CD14-positive monocyte (primary cell): ENCODE measurements around the gene PKDCC. TPM values are rescaled to one million over a fixed set of nuclear protein-coding genes. Genes with fewer than 3 reads are reported as not detected.
A peak's percentile ranks its signal among the peaks of the same experiment; 100 is the strongest.
"Not testable (repeated sequence)": the region's sequence is repeated elsewhere in the genome, so short reads cannot be mapped to it uniquely, and the experiment has no call there.

Experiments
- DNase-seq, 3 donors: peaks; one replicate each; pipeline ENCODE4 v3.0.0-alpha.2; 2011 to 2022
- H2AFZ ChIP-seq: 2 replicates; pipeline ENCODE4 v1.6.0; 2012; ENCODE audit warnings: mild to moderate bottlenecking, low read depth, low read length, inconsistent platforms; ENCODE audit not compliant: insufficient read depth, poor library complexity, severe bottlenecking
- H3K27ac ChIP-seq, 2 donors: 1 replicate in 1 of 2; 2 replicates in 1 of 2; pipeline ENCODE4 v1.5.1; 2012 to 2013; ENCODE audit warnings: low read length in 2 of 2, control low read depth in 1 of 2, inconsistent platforms in 1 of 2, low read depth in 1 of 2, mild to moderate bottlenecking in 1 of 2
- H3K27me3 ChIP-seq, 2 donors: one replicate each; pipeline versions ENCODE4 v1.6.0 to v1.6.1; 2011 to 2013; ENCODE audit warnings: low read length in 2 of 2; ENCODE audit not compliant: control insufficient read depth in 2 of 2, insufficient read depth in 2 of 2
- H3K36me3 ChIP-seq, 2 donors: replicated peaks in 1 of 2; 1 replicate in 1 of 2; 2 replicates in 1 of 2; pipeline versions ENCODE4 v1.5.1 to v1.6.1; 2012 to 2013; ENCODE audit warnings: low read length in 2 of 2, control low read depth in 1 of 2, inconsistent platforms in 1 of 2, mild to moderate bottlenecking in 1 of 2; ENCODE audit not compliant: insufficient read depth in 2 of 2, control insufficient read depth in 1 of 2
- H3K4me1 ChIP-seq, 2 donors: 1 replicate in 1 of 2; 2 replicates in 1 of 2; pipeline versions ENCODE4 v1.5.1 to v1.6.1; 2012 to 2013; ENCODE audit warnings: low read length in 2 of 2, control low read depth in 1 of 2, inconsistent platforms in 1 of 2, mild to moderate bottlenecking in 1 of 2, moderate library complexity in 1 of 2; ENCODE audit not compliant: insufficient read depth in 2 of 2, control insufficient read depth in 1 of 2
- H3K4me2 ChIP-seq: replicated peaks from 2 replicates; pipeline ENCODE3; 2012; ENCODE audit warnings: low read length, moderate library complexity, mild to moderate bottlenecking; ENCODE audit not compliant: poor library complexity, severe bottlenecking; ENCODE audit errors: extremely low read depth
- H3K4me3 ChIP-seq, 3 experiments: fragments of 200-600 bp in 1 of 3; sonication (generic) in 1 of 3; replicated peaks in 1 of 3; 1 replicate in 2 of 3; 2 replicates in 1 of 3; pipeline ENCODE4 v1.5.1; 2011 to 2013; ENCODE audit warnings: low read length in 3 of 3, mild to moderate bottlenecking in 3 of 3, control low read depth in 2 of 3, low read depth in 2 of 3, inconsistent platforms in 1 of 3, moderate library complexity in 1 of 3
- H3K79me2 ChIP-seq: 2 replicates; pipeline ENCODE4 v1.6.0; 2012; ENCODE audit warnings: mild to moderate bottlenecking, control low read depth, inconsistent platforms, low read length, moderate library complexity; ENCODE audit not compliant: insufficient read depth
- H3K9ac ChIP-seq: 2 replicates; pipeline ENCODE4 v1.6.0; 2017; ENCODE audit warnings: low read length, mild to moderate bottlenecking; ENCODE audit not compliant: insufficient read depth, poor library complexity, severe bottlenecking
- H3K9me3 ChIP-seq, 2 donors: replicated peaks in 1 of 2; 1 replicate in 1 of 2; 2 replicates in 1 of 2; pipeline versions ENCODE4 v1.5.1 to v1.6.1; 2012 to 2013; ENCODE audit warnings: low read length in 2 of 2, control low read depth in 1 of 2; ENCODE audit not compliant: control insufficient read depth in 1 of 2, insufficient read depth in 1 of 2
- H4K20me1 ChIP-seq: 2 replicates; pipeline ENCODE4 v1.6.0; 2012; ENCODE audit warnings: mild to moderate bottlenecking, low read length, control low read depth, moderate library complexity; ENCODE audit not compliant: insufficient read depth
- H3K27ac Mint-ChIP-seq, 7 donors: one replicate each; pipeline ENCODE4 v1.8.0; 2020; ENCODE audit warnings: mild to moderate bottlenecking in 7 of 7, mixed read lengths in 7 of 7, moderate library complexity in 6 of 7, inconsistent platforms in 2 of 7
- H3K27me3 Mint-ChIP-seq, 3 donors: one replicate each; pipeline ENCODE4 v1.8.0; 2021 to 2022; ENCODE audit warnings: low read depth in 3 of 3, mild to moderate bottlenecking in 3 of 3, mixed read lengths in 3 of 3, moderate library complexity in 3 of 3, inconsistent platforms in 1 of 3
- H3K36me3 Mint-ChIP-seq, 2 donors: one replicate each; pipeline ENCODE4 v1.8.0; 2020; ENCODE audit warnings: mixed read lengths in 2 of 2, inconsistent platforms in 1 of 2, mild to moderate bottlenecking in 1 of 2
- H3K4me1 Mint-ChIP-seq: one replicate; pipeline ENCODE4 v1.8.0; 2020; ENCODE audit warnings: mild to moderate bottlenecking, mixed read lengths
- H3K4me3 Mint-ChIP-seq, 2 donors: one replicate each; pipeline ENCODE4 v1.8.0; 2020; ENCODE audit warnings: mild to moderate bottlenecking in 2 of 2, mixed read lengths in 2 of 2, moderate library complexity in 1 of 2
- H3K9me3 Mint-ChIP-seq, 7 donors: one replicate each; pipeline ENCODE4 v1.8.0; 2020 to 2022; ENCODE audit warnings: mixed read lengths in 7 of 7, mild to moderate bottlenecking in 6 of 7, moderate library complexity in 6 of 7, inconsistent platforms in 2 of 7
- CTCF ChIP-seq: fragments of 200-600 bp; IDR thresholded peaks from one replicate; pipeline ENCODE4 v1.8.0; 2022; ENCODE audit warnings: antibody characterized with exemption, mild to moderate bottlenecking
- WGBS: methylation state at CpG from one replicate; pipeline ENCODE4 v1.1.5; 2013; ENCODE audit warnings: missing lambda C conversion rate; ENCODE audit not compliant: insufficient coverage; 5-methylcytosine and 5-hydroxymethylcytosine counted together
- intact Hi-C, 2 donors: fragments of 100-400 bp; cut with micrococcal nuclease; formaldehyde crosslinking; loops; one replicate each; pipeline versions ENCODE4 v1.15.0 to v1.15.1; 2023
- polyA plus RNA-seq, 3 donors: library from polyadenylated mRNA; depleted of rRNA in 1 of 3; unstranded in 2 of 3; stranded (reverse) in 1 of 3; fragments of 300-500 nt in 2 of 3; fragments of >200 nt in 1 of 3; fragmentation: Illumina TruSeq in 2 of 3; gene quantifications; 1 replicate in 2 of 3; 2 replicates in 1 of 3; pipeline ENCODE4 v1.2.3, GENCODE V29; 2012 to 2021

PKDCC gene
- polyA plus RNA-seq, 3 donors: not detected

GRCh38 chr2:42077343-42077742 lies 29.5 kb downstream of the PKDCC start:
- no peak overlapping the region for H3K4me2 ChIP-seq
- H3K9me3 ChIP-seq: no peaks in the 10 kb centered on the region
- H3K79me2 ChIP-seq: no peaks in the 10 kb centered on the region
- Mint-ChIP-seq H3K4me3 (no peak overlapping the region), H3K9me3 (no peaks in the 10 kb centered on the region), H3K27ac (peak overlapping the region in 1 of 7 donors; percentile 52), H3K36me3 (no peaks in the 10 kb centered on the region), H3K4me1 (peaks cover 6% of the 10 kb centered on the region), H3K27me3 (peaks cover 6 to 13% (median 10%) of the 10 kb centered on the region in 3 donors)
- TF ChIP-seq CTCF: no peak
- H3K4me1 ChIP-seq: no peaks in the 10 kb centered on the region
- no peak overlapping the region for H3K9ac ChIP-seq
- H3K27me3 ChIP-seq: no peaks in the 10 kb centered on the region
- WGBS: 100% methylated on average over 1 of the region's 2 CpGs
- H4K20me1 ChIP-seq: no peaks in the 10 kb centered on the region
- intact Hi-C loops: no loop called here
- H3K27ac ChIP-seq: no peak overlapping the region
- no peaks in the 10 kb centered on the region for H3K36me3 ChIP-seq
- DNase-seq: no peak
- no peak overlapping the region for H3K4me3 ChIP-seq
- no peak overlapping the region for H2AFZ ChIP-seq

- H3K9me3 ChIP-seq: no peaks in the 10 kb centered on the region
- no peak overlapping the region for H3K27ac ChIP-seq
- H3K36me3 ChIP-seq: no peaks in the 10 kb centered on the region
- H3K27me3 Mint-ChIP-seq: peaks cover 8 to 13% (median 9%) of the 10 kb centered on the region in 3 donors
- no peak overlapping the region for H3K9ac ChIP-seq
- intact Hi-C loops: no loop called here
- no peaks in the 10 kb centered on the region for H3K79me2 ChIP-seq
- H4K20me1 ChIP-seq: no peaks in the 10 kb centered on the region
- H2AFZ ChIP-seq: no peak overlapping the region
- no peaks in the 10 kb centered on the region for H3K9me3 Mint-ChIP-seq
- H3K4me1 ChIP-seq: no peaks in the 10 kb centered on the region
- peak overlapping the region in 1 of 7 donors; percentile 32 for H3K27ac Mint-ChIP-seq
- 87% methylated on average over 2 of the region's 3 CpGs for WGBS
- H3K4me3 ChIP-seq: no peak overlapping the region
- no peaks in the 10 kb centered on the region for H3K4me1 Mint-ChIP-seq
- H3K36me3 Mint-ChIP-seq: no peaks in the 10 kb centered on the region
- no peak overlapping the region for H3K4me3 Mint-ChIP-seq
- no peak for DNase-seq
- no peak for TF ChIP-seq CTCF
- no peak overlapping the region for H3K4me2 ChIP-seq
- no peaks in the 10 kb centered on the region for H3K27me3 ChIP-seq
These were observed 32.0 kb downstream of the PKDCC start for GRCh38 chr2:42079737-42080287.

GRCh38 chr2:42081151-42081550 lies 33.3 kb downstream of the PKDCC start:
- H3K9me3 ChIP-seq, H3K4me1 ChIP-seq, H3K36me3 Mint-ChIP-seq, H3K4me3 Mint-ChIP-seq, DNase-seq, H3K9me3 Mint-ChIP-seq, H3K36me3 ChIP-seq, H3K4me3 ChIP-seq, H3K27ac ChIP-seq, H2AFZ ChIP-seq, H3K27ac Mint-ChIP-seq, H3K27me3 Mint-ChIP-seq, intact Hi-C loops, H3K27me3 ChIP-seq, H3K9ac ChIP-seq, H3K79me2 ChIP-seq, H3K4me1 Mint-ChIP-seq, H4K20me1 ChIP-seq, H3K4me2 ChIP-seq: not testable (repeated sequence)
- 100% methylated on average over 3 of the region's 4 CpGs for WGBS
